GM12878 (cell line): ENCODE data around the gene ZNF335.

Experiments used
- CBX3 ChIP-seq: fragments of 200-600 bp; sonication (generic); IDR thresholded peaks from 2 replicates; pipeline ENCODE4 v1.6.1; 2016; ENCODE audit warnings: low read depth, borderline replicate concordance
- CBX5 ChIP-seq: sonication (generic); IDR thresholded peaks from 2 replicates; pipeline ENCODE4 v1.6.1; 2016; ENCODE audit warnings: low read depth, moderate library complexity, mild to moderate bottlenecking, inconsistent platforms
- EGR1 ChIP-seq, 2 experiments: IDR thresholded peaks; 1 replicate in 1 of 2; 2 replicates in 1 of 2; pipeline ENCODE4 v1.6.1; 2011 to 2012; ENCODE audit warnings: low read depth in 2 of 2, low read length in 2 of 2, borderline replicate concordance in 1 of 2, mild to moderate bottlenecking in 1 of 2, moderate library complexity in 1 of 2
- EZH2 ChIP-seq: IDR thresholded peaks from 2 replicates; pipeline ENCODE4 v1.6.1; 2012; ENCODE audit warnings: low read depth, mild to moderate bottlenecking, control low read depth, inconsistent platforms, low read length, borderline replicate concordance; ENCODE audit not compliant: control insufficient read depth
- POLR2AphosphoS5 ChIP-seq: IDR thresholded peaks from 2 replicates; pipeline ENCODE4 v1.6.1; 2011; ENCODE audit warnings: mild to moderate bottlenecking, low read length, inconsistent platforms
- RCOR1 ChIP-seq: conservative IDR thresholded peaks from 2 replicates; pipeline ENCODE4 v1.6.1; 2012; ENCODE audit warnings: low read depth, low read length, improper control_type of control experiment
- SP1 ChIP-seq: IDR thresholded peaks from one replicate; pipeline ENCODE4 v1.6.1; 2011; ENCODE audit warnings: low read depth, low read length
- TF ChIP-seq, protein P1 (sequence below), 3 experiments: IDR thresholded peaks in 2 of 3; conservative IDR thresholded peaks in 1 of 3; 2 replicates each; pipeline ENCODE4 v1.5.1; 2011; ENCODE audit warnings: low read depth in 3 of 3, low read length in 3 of 3, mild to moderate bottlenecking in 3 of 3, control low read depth in 2 of 3, moderate library complexity in 2 of 3, inconsistent platforms in 1 of 3, mixed read lengths in 1 of 3; ENCODE audit not compliant: control insufficient read depth in 2 of 3, insufficient read depth in 1 of 3; ENCODE audit errors: extremely low read depth in 1 of 3

DNA sequence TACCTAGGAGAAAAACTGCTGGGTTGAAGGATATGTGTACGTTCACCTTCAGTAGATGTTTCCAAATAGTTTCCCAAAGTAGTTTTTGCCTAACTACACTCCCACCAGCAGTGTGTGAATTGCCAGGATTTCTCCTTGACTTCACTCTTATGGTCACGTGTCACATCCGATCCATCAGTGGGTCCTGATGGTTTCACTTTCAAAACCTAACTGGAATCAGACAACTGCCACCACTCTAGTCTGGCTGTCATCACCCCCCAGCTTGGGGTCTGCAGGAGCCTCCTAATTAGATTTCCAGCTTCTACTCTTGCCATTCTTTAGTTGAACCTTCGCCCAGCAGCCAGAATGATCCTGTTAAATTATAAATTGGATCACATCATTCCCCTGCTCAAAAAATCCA is 48.6 kb upstream of the ZNF335 start:
- TF ChIP-seq CBX5 (no peak), RCOR1 (no peak), POLR2AphosphoS5 (no peak), CBX3 (no peak), EGR1 (IDR thresholded peaks at IDR 0.05; ENCODE audit: borderline replicate concordance in 1 of 2, low read depth in 2 of 2, low read length in 2 of 2) (no peak), SP1 (no peak), EZH2 (no peak)
- TF ChIP-seq, protein P1, sequence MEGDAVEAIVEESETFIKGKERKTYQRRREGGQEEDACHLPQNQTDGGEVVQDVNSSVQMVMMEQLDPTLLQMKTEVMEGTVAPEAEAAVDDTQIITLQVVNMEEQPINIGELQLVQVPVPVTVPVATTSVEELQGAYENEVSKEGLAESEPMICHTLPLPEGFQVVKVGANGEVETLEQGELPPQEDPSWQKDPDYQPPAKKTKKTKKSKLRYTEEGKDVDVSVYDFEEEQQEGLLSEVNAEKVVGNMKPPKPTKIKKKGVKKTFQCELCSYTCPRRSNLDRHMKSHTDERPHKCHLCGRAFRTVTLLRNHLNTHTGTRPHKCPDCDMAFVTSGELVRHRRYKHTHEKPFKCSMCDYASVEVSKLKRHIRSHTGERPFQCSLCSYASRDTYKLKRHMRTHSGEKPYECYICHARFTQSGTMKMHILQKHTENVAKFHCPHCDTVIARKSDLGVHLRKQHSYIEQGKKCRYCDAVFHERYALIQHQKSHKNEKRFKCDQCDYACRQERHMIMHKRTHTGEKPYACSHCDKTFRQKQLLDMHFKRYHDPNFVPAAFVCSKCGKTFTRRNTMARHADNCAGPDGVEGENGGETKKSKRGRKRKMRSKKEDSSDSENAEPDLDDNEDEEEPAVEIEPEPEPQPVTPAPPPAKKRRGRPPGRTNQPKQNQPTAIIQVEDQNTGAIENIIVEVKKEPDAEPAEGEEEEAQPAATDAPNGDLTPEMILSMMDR (IDR thresholded peaks at IDR 0.05 in 2 of 3, conservative IDR thresholded peaks at IDR 0.05 in 1 of 3; ENCODE audit: control insufficient read depth in 2 of 3, extremely low read depth in 1 of 3, insufficient read depth in 1 of 3, low read depth in 3 of 3, low read length in 3 of 3): no peak
